Stomach (tissue), 9 donors: ENCODE data around the gene SUPT3H. TPM values are rescaled to one million over a fixed set of nuclear protein-coding genes. Genes with fewer than 3 reads are reported as not detected.

Experiments
- DNase-seq, 2 donors: peaks; one replicate each; pipeline versions ENCODE4 v3.0.0 to v3.0.0-alpha.2; 2013 to 2019
- H3K27ac ChIP-seq, 5 donors: fragments of 200-600 bp in 4 of 5; sonication (generic) in 4 of 5; one replicate each; pipeline ENCODE4 v1.5.1; 2013 to 2019; ENCODE audit warnings: mild to moderate bottlenecking in 1 of 5, moderate library complexity in 1 of 5
- H3K27me3 ChIP-seq, 3 donors: fragments of 200-600 bp; sonication (generic); one replicate each; pipeline ENCODE4 v1.5.1; 2017 to 2019; ENCODE audit warnings: mixed run types in 1 of 3
- H3K36me3 ChIP-seq, 4 donors: fragments of 200-600 bp; sonication (generic); 1 replicate in 3 of 4; 2 replicates in 1 of 4; pipeline ENCODE4 v1.5.1; 2016 to 2019
- H3K4me1 ChIP-seq, 4 donors: fragments of 200-600 bp; sonication (generic); one replicate each; pipeline ENCODE4 v1.5.1; 2016 to 2019
- H3K4me3 ChIP-seq, 4 donors: fragments of 200-600 bp; sonication (generic) in 3 of 4; one replicate each; pipeline ENCODE4 v1.5.1; 2016 to 2019; ENCODE audit warnings: mild to moderate bottlenecking in 1 of 4
- H3K9me3 ChIP-seq, 4 donors: fragments of 200-600 bp; sonication (generic); one replicate each; pipeline ENCODE4 v1.5.1; 2016 to 2019
- CTCF ChIP-seq, 7 experiments: fragments of 450-650 bp in 4 of 7; fragments of 200-600 bp in 3 of 7; sonication (generic) in 3 of 7; IDR thresholded peaks; one replicate each; pipeline ENCODE4 v1.5.1; 2016 to 2019; ENCODE audit warnings: antibody characterized with exemption in 7 of 7, control low read depth in 2 of 7, mild to moderate bottlenecking in 1 of 7
- EP300 ChIP-seq: sonication (generic); formaldehyde crosslinking; IDR thresholded peaks from one replicate; pipeline ENCODE4 v1.6.1; 2017; ENCODE audit warnings: antibody characterized with exemption
- POLR2A ChIP-seq, 4 donors: fragments of 450-650 bp; IDR thresholded peaks; one replicate each; pipeline ENCODE4 v1.6.1; 2016; ENCODE audit warnings: antibody characterized with exemption in 4 of 4, control low read depth in 2 of 4, mild to moderate bottlenecking in 1 of 4, moderate library complexity in 1 of 4
- POLR2AphosphoS5 ChIP-seq, 3 donors: sonication (generic); formaldehyde crosslinking; IDR thresholded peaks; one replicate each; pipeline ENCODE4 v1.6.1; 2016; ENCODE audit warnings: antibody characterized with exemption in 3 of 3
- WGBS, 5 donors: extraction: QIAGEN DNeasy Blood & Tissue Kit in 3 of 5; methylation state at CpG; one replicate each; pipeline versions ENCODE4 v1.1.5 to v1.1.7; 2013 to 2018; 5-methylcytosine and 5-hydroxymethylcytosine counted together
- intact Hi-C: fragments of 100-400 bp; cut with DNase I; formaldehyde crosslinking; loops from one replicate; pipeline ENCODE4 v1.15.1; 2023; ENCODE audit warnings: low total_unique reads
- polyA plus RNA-seq, 3 donors: library from polyadenylated mRNA; stranded (reverse); fragments of 200-250 nt; gene quantifications; one replicate each; pipeline ENCODE4 v1.2.3, GENCODE V29; 2013
- total RNA-seq, 5 donors: library from RNA; depleted of rRNA; stranded (reverse); fragments of >200 nt; gene quantifications; one replicate each; pipeline versions ENCODE4 v1.1.0 to v1.2.3, GENCODE V29; 2014 to 2016
- donor health status: healthy with polysubstance abuse.
- donor health status: Bipolar disorder and iron deficiency.
- donor health status: healthy.

Gene SUPT3H
- total and polyA plus RNA-seq, 8 donors = 0.29 to 16.2 (median 4.0) TPM; not detected in 1

- intact Hi-C loops = no loop called here
- Histone ChIP-seq H3K4me1 (peaks cover 0 to 5% (median 0%) of the 10 kb centered on the region in 4 donors), H3K27me3 (no peaks in the 10 kb centered on the region), H3K4me3 (no peak overlapping the region), H3K27ac (no peak overlapping the region), H3K9me3 (no peaks in the 10 kb centered on the region), H3K36me3 (no peaks in the 10 kb centered on the region)
- DNase-seq = no peak
- TF ChIP-seq CTCF (IDR thresholded peaks at IDR 0.05) (no peak), POLR2A (IDR thresholded peaks at IDR 0.05) (no peak), POLR2AphosphoS5 (IDR thresholded peaks at IDR 0.05) (no peak), EP300 (no peak)
- 86 to 94% (median 90%) methylated on average over 4 of the region's 4 CpGs for WGBS, 5 donors
Observed at GRCh38 chr6:44980841-44981240, 396.9 kb downstream of the SUPT3H start.

DNA sequence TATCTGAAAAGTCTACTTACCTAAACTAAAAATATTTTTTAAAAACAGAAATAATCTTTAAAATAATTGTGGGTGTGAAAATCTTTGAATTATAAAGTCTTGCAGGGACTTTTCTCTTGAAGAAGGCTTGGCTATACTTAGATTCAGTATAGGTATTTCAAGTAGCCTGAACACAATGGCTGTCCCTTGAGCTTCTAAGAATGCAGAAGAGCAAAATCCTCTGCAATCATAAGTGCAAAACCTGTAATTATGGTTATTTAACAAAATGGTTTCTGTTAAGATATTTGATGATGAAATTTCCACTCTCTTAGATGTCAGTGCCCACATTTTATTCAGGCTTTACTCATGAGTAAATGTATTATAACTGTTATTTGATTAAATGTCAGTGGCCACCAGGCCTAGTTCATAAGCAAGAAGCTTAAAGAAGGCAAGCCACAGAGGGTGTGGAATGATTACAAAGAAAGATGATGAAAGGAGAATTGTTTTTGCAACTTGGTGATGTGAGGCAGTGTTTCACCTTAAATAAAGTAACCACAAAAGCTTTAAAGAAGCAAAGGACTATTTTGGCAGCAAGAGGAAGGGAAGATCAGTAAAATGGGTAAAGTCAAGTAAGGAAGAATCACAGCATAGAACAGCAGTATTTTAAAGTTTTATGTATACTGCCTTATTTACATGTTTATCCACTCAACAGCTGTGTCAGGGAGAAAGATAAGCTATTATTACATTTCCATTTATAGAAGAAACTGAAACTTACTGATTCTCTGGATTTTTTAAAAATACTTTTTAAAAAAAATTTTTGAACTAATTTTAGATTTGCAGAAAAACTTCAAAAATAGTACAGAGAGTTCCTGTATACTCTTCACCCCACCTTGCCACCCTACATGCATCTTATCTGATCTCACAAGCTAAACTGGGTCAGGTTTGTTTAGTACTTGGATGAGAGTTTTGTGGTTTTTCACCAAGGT is 400.8 kb downstream of the SUPT3H start:
- H3K4me3 ChIP-seq = no peak overlapping the region
- no peaks in the 10 kb centered on the region for H3K27me3 ChIP-seq
- H3K9me3 ChIP-seq = peaks cover 0 to 14% (median 6%) of the 10 kb centered on the region in 4 donors
- no peak overlapping the region for H3K27ac ChIP-seq
- H3K36me3 ChIP-seq = no peaks in the 10 kb centered on the region
- TF ChIP-seq POLR2AphosphoS5 (IDR thresholded peaks at IDR 0.05) (no peak), POLR2A (IDR thresholded peaks at IDR 0.05) (no peak), EP300 (no peak), CTCF (IDR thresholded peaks at IDR 0.05) (no peak)
- peak in 1 of 2 donors; percentile 11 for DNase-seq
- H3K4me1 ChIP-seq = peaks cover 0 to 5% (median 0%) of the 10 kb centered on the region in 4 donors
- intact Hi-C loops = no loop called here

DNA sequence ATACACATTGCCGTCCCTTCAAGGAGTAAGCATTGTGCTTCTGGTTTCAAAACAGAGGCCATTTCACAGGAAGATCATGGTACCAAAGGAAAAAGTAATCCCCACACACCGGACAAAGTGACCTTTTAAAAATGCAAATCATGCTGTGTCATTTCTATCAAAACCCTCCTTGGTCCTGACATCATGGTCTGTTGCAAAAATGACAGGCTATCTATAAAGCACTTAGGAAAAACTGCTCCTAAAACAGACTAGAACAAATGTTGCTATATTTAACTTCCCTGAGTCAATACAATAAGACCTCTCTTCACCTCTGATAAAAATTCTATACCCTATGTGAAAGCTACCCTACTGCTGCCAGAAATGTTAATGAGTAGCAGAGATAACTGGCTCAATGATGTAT is 403.2 kb downstream of the SUPT3H start:
- no peak overlapping the region for H3K4me3 ChIP-seq
- intact Hi-C loops = no loop called here
- H3K36me3 ChIP-seq = no peaks in the 10 kb centered on the region
- peaks cover 0 to 16% (median 6%) of the 10 kb centered on the region in 4 donors for H3K9me3 ChIP-seq
- peaks cover 0 to 5% (median 0%) of the 10 kb centered on the region in 4 donors for H3K4me1 ChIP-seq
- DNase-seq = no peak
- TF ChIP-seq EP300 = no peak
- no peak for TF ChIP-seq POLR2A (IDR thresholded peaks at IDR 0.05)
- no peak for TF ChIP-seq CTCF (IDR thresholded peaks at IDR 0.05)
- TF ChIP-seq POLR2AphosphoS5 (IDR thresholded peaks at IDR 0.05) = no peak
- WGBS, 5 donors = 14 to 27% (median 18%) methylated on average over 2 of the region's 2 CpGs
- H3K27ac ChIP-seq = no peak overlapping the region
- H3K27me3 ChIP-seq = no peaks in the 10 kb centered on the region

DNA sequence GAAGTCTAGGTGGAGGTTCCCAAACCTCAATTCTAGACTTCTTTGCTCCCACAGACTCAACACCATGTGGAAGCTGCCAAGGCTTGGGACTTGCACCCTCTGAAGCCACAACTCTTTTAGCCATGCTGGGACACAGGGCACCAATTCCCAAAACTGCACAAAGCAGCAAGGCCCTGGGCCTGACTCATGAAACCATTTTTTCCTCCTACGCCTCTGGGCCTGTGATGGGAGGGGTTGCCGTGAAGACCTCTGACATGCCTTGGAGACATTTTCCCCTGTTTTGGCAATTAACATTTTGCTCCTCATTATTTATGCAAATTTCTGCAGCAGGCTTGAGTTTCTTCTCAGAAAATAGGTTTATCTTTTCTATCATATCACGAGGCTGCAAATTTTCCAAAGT is 405.0 kb downstream of the SUPT3H start:
- DNase-seq = no peak
- no peak overlapping the region for H3K27ac ChIP-seq
- intact Hi-C loops = no loop called here
- TF ChIP-seq POLR2AphosphoS5 (IDR thresholded peaks at IDR 0.05) (no peak), CTCF (IDR thresholded peaks at IDR 0.05) (no peak), POLR2A (IDR thresholded peaks at IDR 0.05) (no peak), EP300 (no peak)
- H3K9me3 ChIP-seq = peaks cover 0 to 16% (median 6%) of the 10 kb centered on the region in 4 donors
- H3K4me3 ChIP-seq = no peak overlapping the region
- WGBS, 5 donors = 97 to 98% (median 98%) methylated on average over 3 of the region's 3 CpGs
- no peaks in the 10 kb centered on the region for H3K27me3 ChIP-seq
- H3K4me1 ChIP-seq = peaks cover 0 to 5% (median 0%) of the 10 kb centered on the region in 4 donors
- H3K36me3 ChIP-seq = no peaks in the 10 kb centered on the region
